SH-SY5Y (cell line): ENCODE results near the gene OOEP.

Experiments used
- GATA2 ChIP-seq: IDR thresholded peaks from 2 replicates; pipeline ENCODE4 v1.6.1; 2011; ENCODE audit warnings: mild to moderate bottlenecking, low read depth, low read length
- GATA3 ChIP-seq: IDR thresholded peaks from 2 replicates; pipeline ENCODE4 v1.6.1; 2011; ENCODE audit warnings: low read depth, mild to moderate bottlenecking, low read length, moderate library complexity

GRCh38 chr6:73369563-73369962 is at the start of gene OOEP:
- no peak for TF ChIP-seq GATA2
- no peak for TF ChIP-seq GATA3
